GM12872 (cell line): Measurements from ENCODE around the gene ECHDC3.

Experiments used
- CTCF ChIP-seq: IDR thresholded peaks from 3 replicates; pipeline ENCODE4 v1.5.1; 2011; ENCODE audit warnings: low read depth, mild to moderate bottlenecking, low read length, moderate library complexity; ENCODE audit not compliant: insufficient read depth

The ECHDC3 gene

GRCh38 chr10:11793762-11794479 lies 51.7 kb downstream of the ECHDC3 start:
- no peak for TF ChIP-seq CTCF

- no peak for TF ChIP-seq CTCF
Observed at GRCh38 chr10:11794566-11794965, 52.4 kb downstream of the ECHDC3 start.

GRCh38 chr10:11795101-11795920 lies 53.1 kb downstream of the ECHDC3 start:
- no peak for TF ChIP-seq CTCF

GRCh38 chr10:11796474-11796873 lies 54.3 kb downstream of the ECHDC3 start:
- no peak for TF ChIP-seq CTCF

- no peak for TF ChIP-seq CTCF
Observed at GRCh38 chr10:11797281-11797680, 55.1 kb downstream of the ECHDC3 start.

- TF ChIP-seq CTCF: no peak
Observed at GRCh38 chr10:11797847-11798633, 55.9 kb downstream of the ECHDC3 start.
